PC-9 (cell line): ENCODE measurements around the gene SLC16A2.

Source experiments
- CTCF ChIP-seq: fragments of 200-600 bp; sonication (generic); conservative IDR thresholded peaks from 2 replicates; pipeline ENCODE4 v1.6.1; 2017; ENCODE audit warnings: mixed run types, antibody characterized with exemption, mild to moderate bottlenecking, moderate library complexity
- EZH2 ChIP-seq: fragments of 200-600 bp; sonication (generic); IDR thresholded peaks from 2 replicates; pipeline ENCODE4 v1.8.0; 2017; ENCODE audit warnings: antibody characterized with exemption, low read depth

GRCh38 chrX:74579597-74580198 is 158.4 kb downstream of the SLC16A2 start:
- no peak for TF ChIP-seq EZH2
- TF ChIP-seq CTCF, result no peak
